ENCODE data around the gene TECPR1.

TECPR1 gene

DNA sequence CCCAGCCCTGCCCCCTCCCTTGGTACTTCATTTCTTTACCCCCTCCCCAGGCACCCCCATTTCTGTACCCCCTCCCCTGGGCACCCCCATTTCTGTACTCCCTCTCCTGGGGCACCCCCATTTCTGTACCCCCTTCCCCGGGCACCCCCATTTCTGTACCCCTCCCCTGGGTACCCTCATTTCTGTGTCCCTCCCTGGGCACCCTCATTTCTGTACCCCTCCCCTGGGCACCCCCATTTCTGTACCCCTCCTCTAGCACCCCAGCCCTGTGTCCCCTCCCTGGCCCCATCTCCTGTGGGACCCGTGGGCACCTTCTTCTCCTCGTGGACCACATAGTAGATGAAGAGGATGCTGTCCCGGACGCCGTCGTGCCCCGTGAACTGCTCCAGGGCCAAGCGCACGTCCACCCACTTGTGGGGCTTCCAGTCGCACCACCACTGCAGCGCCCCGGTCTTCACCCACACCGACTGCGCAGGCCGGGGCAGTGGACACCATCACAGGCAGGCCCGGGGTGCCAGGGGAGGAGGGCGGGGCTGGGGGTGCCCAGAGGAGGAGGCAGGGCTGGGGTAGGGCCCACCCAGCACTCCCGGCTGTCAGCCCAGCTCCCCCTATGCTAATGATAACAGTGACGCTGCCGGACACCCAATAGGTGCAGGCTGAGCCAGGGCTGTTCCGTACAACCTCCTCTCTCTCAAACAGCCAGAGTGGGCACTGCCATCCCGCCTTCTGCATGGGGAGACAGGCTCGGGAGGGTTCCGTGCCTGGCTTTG lies 20.4 kb downstream of the TECPR1 start:
- H3K9me2 ChIP-seq (ENCODE audit: low read depth, low read length) = no peaks in the 10 kb centered on the region
- no peaks in the 10 kb centered on the region for H3K36me3 ChIP-seq (ENCODE audit: insufficient read depth, low read length)
- no peaks in the 10 kb centered on the region for H4K20me1 ChIP-seq (ENCODE audit: insufficient read depth, low read length)
- no peaks in the 10 kb centered on the region for H3F3A ChIP-seq (ENCODE audit: insufficient read depth, low read length)
- no peak overlapping the region for H3K4me2 ChIP-seq (ENCODE audit: low read length)
- H3K9me3 ChIP-seq (ENCODE audit: low read length) = no peaks in the 10 kb centered on the region
- no peak overlapping the region for H3K4me3 ChIP-seq (ENCODE audit: low read depth, low read length, poor library complexity, severe bottlenecking)
- no peaks in the 10 kb centered on the region for H3K79me2 ChIP-seq (ENCODE audit: insufficient read depth, low read length)
- TF ChIP-seq EZH2 (IDR thresholded peaks at IDR 0.05; ENCODE audit: borderline replicate concordance, low read length) = no peak
- TF ChIP-seq, protein P1, sequence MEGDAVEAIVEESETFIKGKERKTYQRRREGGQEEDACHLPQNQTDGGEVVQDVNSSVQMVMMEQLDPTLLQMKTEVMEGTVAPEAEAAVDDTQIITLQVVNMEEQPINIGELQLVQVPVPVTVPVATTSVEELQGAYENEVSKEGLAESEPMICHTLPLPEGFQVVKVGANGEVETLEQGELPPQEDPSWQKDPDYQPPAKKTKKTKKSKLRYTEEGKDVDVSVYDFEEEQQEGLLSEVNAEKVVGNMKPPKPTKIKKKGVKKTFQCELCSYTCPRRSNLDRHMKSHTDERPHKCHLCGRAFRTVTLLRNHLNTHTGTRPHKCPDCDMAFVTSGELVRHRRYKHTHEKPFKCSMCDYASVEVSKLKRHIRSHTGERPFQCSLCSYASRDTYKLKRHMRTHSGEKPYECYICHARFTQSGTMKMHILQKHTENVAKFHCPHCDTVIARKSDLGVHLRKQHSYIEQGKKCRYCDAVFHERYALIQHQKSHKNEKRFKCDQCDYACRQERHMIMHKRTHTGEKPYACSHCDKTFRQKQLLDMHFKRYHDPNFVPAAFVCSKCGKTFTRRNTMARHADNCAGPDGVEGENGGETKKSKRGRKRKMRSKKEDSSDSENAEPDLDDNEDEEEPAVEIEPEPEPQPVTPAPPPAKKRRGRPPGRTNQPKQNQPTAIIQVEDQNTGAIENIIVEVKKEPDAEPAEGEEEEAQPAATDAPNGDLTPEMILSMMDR (IDR thresholded peaks at IDR 0.05; ENCODE audit: low read length) = no peak
- no peak overlapping the region for H2AFZ ChIP-seq (ENCODE audit: low read length)
- no peaks in the 10 kb centered on the region for H3K27me3 ChIP-seq (ENCODE audit: insufficient read depth, low read length)
- H3K9ac ChIP-seq (ENCODE audit: low read length) = no peak overlapping the region
- H3K4me1 ChIP-seq (ENCODE audit: insufficient read depth, low read length, severe bottlenecking) = no peaks in the 10 kb centered on the region
- no peak overlapping the region for H3K27ac ChIP-seq (ENCODE audit: low read depth, low read length, poor library complexity, severe bottlenecking)

DNA sequence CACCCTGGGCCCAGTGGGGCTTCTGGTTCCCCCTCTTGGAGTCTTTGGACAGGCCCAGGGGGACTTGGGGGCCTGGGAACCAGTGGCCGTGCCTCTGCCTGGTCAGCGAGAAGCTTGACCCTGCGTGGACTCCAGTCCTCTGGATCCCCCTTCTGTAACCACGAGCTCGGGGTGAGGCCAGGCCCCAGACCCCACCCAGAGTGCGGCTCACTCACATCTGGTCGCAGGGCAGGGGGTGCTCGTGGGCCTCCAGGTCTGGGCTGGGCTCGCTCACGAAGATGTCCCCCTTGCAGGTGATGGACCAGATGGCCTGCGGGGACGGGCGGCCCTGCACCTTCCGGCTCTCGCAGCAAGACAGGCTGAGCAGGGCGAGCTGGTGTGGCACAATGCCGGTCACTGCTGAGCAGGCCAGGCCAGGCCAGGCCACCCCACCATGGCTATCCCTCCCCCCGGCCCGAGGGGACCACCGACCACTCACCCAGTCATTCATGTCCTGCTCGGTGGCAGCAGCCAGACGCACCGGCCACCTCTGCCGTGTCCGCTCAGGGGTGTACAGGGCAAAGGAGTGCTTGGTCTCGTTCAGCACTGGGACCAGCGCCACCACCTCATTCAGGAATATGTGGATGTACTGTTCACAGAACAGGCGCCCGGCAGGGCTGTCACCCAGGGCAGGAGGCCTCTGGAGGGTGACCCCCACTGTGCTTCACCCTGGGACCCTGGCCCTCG lies 21.1 kb downstream of the TECPR1 start:
- Histone ChIP-seq H2AFZ (ENCODE audit: low read length) (no peak overlapping the region), H4K20me1 (ENCODE audit: insufficient read depth, low read length) (no peaks in the 10 kb centered on the region), H3K27me3 (ENCODE audit: insufficient read depth, low read length) (no peaks in the 10 kb centered on the region), H3K9me2 (ENCODE audit: low read depth, low read length) (no peaks in the 10 kb centered on the region), H3K4me2 (ENCODE audit: low read length) (no peak overlapping the region), H3K9me3 (ENCODE audit: low read length) (no peaks in the 10 kb centered on the region), H3F3A (ENCODE audit: insufficient read depth, low read length) (no peaks in the 10 kb centered on the region), H3K4me1 (ENCODE audit: insufficient read depth, low read length, severe bottlenecking) (no peaks in the 10 kb centered on the region), H3K4me3 (ENCODE audit: low read depth, low read length, poor library complexity, severe bottlenecking) (no peak overlapping the region), H3K9ac (ENCODE audit: low read length) (no peak overlapping the region), H3K79me2 (ENCODE audit: insufficient read depth, low read length) (no peaks in the 10 kb centered on the region), H3K27ac (ENCODE audit: low read depth, low read length, poor library complexity, severe bottlenecking) (no peak overlapping the region), H3K36me3 (ENCODE audit: insufficient read depth, low read length) (no peaks in the 10 kb centered on the region)
- no peak for TF ChIP-seq EZH2 (IDR thresholded peaks at IDR 0.05; ENCODE audit: borderline replicate concordance, low read length)
- TF ChIP-seq, protein P1 (IDR thresholded peaks at IDR 0.05; ENCODE audit: low read length) = no peak

DNA sequence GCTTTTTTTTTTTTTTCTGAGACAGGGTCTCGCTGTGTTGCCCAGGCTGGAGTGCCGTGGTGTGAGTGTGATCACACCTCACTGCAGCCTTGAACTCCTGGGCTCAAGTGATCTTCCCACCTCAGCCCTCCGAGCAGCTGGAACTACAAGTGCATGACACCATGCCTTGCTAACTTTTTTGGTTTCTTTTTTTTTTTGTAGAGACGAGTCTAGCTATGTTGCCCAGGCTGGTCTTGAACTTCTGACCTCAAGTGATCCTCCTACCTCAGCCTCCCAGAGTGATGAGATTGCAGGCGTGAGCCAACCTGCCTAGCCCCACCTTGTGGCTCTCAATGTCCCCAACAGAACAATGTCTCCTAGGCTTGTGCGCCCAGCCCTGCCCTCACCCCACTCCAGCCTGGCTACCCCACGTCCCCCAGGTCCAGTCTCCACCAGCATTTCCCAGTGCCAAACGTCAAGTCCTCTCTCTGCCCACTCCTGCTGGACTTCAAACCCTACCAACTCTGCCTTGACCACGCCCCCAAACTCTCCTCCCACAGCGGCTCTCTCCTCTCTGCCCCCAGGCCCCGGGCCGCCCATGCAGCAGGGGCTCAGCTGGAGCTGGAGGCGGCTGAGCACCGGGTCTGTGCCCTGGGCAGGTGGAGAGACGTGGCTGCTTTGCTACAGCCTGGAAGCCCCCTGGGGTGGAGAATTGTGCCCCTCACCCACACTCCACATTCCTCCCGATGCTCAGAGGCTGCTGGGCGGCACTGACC lies 21.9 kb downstream of the TECPR1 start:
- H4K20me1 ChIP-seq (ENCODE audit: insufficient read depth, low read length) = no peaks in the 10 kb centered on the region
- TF ChIP-seq EZH2 (IDR thresholded peaks at IDR 0.05; ENCODE audit: borderline replicate concordance, low read length) = no peak
- TF ChIP-seq, protein P1 (IDR thresholded peaks at IDR 0.05; ENCODE audit: low read length) = no peak
- H3K9ac ChIP-seq (ENCODE audit: low read length) = no peak overlapping the region
- H3K27me3 ChIP-seq (ENCODE audit: insufficient read depth, low read length) = no peaks in the 10 kb centered on the region
- no peak overlapping the region for H2AFZ ChIP-seq (ENCODE audit: low read length)
- no peaks in the 10 kb centered on the region for H3K36me3 ChIP-seq (ENCODE audit: insufficient read depth, low read length)
- no peak overlapping the region for H3K27ac ChIP-seq (ENCODE audit: low read depth, low read length, poor library complexity, severe bottlenecking)
- H3K9me2 ChIP-seq (ENCODE audit: low read depth, low read length) = no peaks in the 10 kb centered on the region
- no peaks in the 10 kb centered on the region for H3K4me1 ChIP-seq (ENCODE audit: insufficient read depth, low read length, severe bottlenecking)
- H3K79me2 ChIP-seq (ENCODE audit: insufficient read depth, low read length) = no peaks in the 10 kb centered on the region
- H3K4me3 ChIP-seq (ENCODE audit: low read depth, low read length, poor library complexity, severe bottlenecking) = no peak overlapping the region
- H3K4me2 ChIP-seq (ENCODE audit: low read length) = no peak overlapping the region
- H3F3A ChIP-seq (ENCODE audit: insufficient read depth, low read length) = no peaks in the 10 kb centered on the region
- no peaks in the 10 kb centered on the region for H3K9me3 ChIP-seq (ENCODE audit: low read length)
